B cell (primary cell): ENCODE data around the gene TRHDE. TPM values are rescaled to one million over a fixed set of nuclear protein-coding genes. Genes with fewer than 3 reads are reported as not detected.

ENCODE experiments used
- ATAC-seq: fragments of 200-7000 bp; cut with Tn5 transposase; one replicate; pipeline ENCODE4 v1.10.0; 2021; ENCODE audit warnings: low read depth, mild to moderate bottlenecking, moderate number of reproducible peaks, moderate library complexity
- CTCF ChIA-PET: fragments of 350-600 bp; sonication (Branson Sonifier 250); formaldehyde crosslinking; loops from one replicate; lab custom pipeline; 2021; ENCODE audit warnings: antibody characterized with exemption, inconsistent platforms; lab: Charles Lee
- POLR2A ChIA-PET: fragments of 350-600 bp; sonication (Branson Sonifier 250); formaldehyde crosslinking; loops from one replicate; lab custom pipeline; 2021; ENCODE audit warnings: antibody characterized with exemption; lab: Charles Lee
- DNase-seq: peaks from one replicate; pipeline ENCODE4 v3.0.0; 2013
- H2AFZ ChIP-seq: 2 replicates; pipeline ENCODE4 v1.6.1; 2012; ENCODE audit warnings: mild to moderate bottlenecking, low read depth, low read length; ENCODE audit not compliant: insufficient read depth, poor library complexity, severe bottlenecking
- H3K27ac ChIP-seq, 2 donors: 1 replicate in 1 of 2; 2 replicates in 1 of 2; pipeline ENCODE4 v1.5.1; 2012 to 2013; ENCODE audit warnings: low read length in 2 of 2, mild to moderate bottlenecking in 2 of 2, moderate library complexity in 1 of 2
- H3K27me3 ChIP-seq, 4 experiments: fragments of 200-600 bp in 1 of 4; sonication (generic) in 1 of 4; replicated peaks in 1 of 4; 1 replicate in 2 of 4; 2 replicates in 2 of 4; pipeline versions ENCODE4 v1.6.1 to v1.7.0; 2013 to 2016; ENCODE audit warnings: low read length in 3 of 4, mild to moderate bottlenecking in 2 of 4, mixed read lengths in 1 of 4, moderate library complexity in 1 of 4; ENCODE audit not compliant: insufficient read depth in 4 of 4, control insufficient read depth in 3 of 4; ENCODE audit errors: control extremely low read depth in 1 of 4
- H3K36me3 ChIP-seq, 2 experiments: replicated peaks in 1 of 2; 1 replicate in 1 of 2; 2 replicates in 1 of 2; pipeline versions ENCODE4 v1.6.1 to v1.7.1; 2013; ENCODE audit warnings: low read length in 1 of 2; ENCODE audit not compliant: insufficient read depth in 2 of 2, control insufficient read depth in 1 of 2; ENCODE audit errors: control extremely low read depth in 1 of 2, extremely low read depth in 1 of 2
- H3K4me1 ChIP-seq, 2 donors: fragments of 200-600 bp in 1 of 2; sonication (generic) in 1 of 2; 1 replicate in 1 of 2; 2 replicates in 1 of 2; pipeline versions ENCODE4 v1.5.1 to v1.6.1; 2013 to 2017; ENCODE audit warnings: low read length in 2 of 2; ENCODE audit not compliant: control insufficient read depth in 2 of 2, insufficient read depth in 2 of 2
- H3K4me2 ChIP-seq: replicated peaks from 2 replicates; pipeline ENCODE3; 2012; ENCODE audit warnings: mild to moderate bottlenecking, low read depth, low read length; ENCODE audit not compliant: poor library complexity, severe bottlenecking
- H3K4me3 ChIP-seq, 5 experiments: fragments of 200-600 bp in 1 of 5; sonication (generic) in 1 of 5; 1 replicate in 3 of 5; 2 replicates in 2 of 5; pipeline versions ENCODE4 v1.5.1 to v1.7.0; 2011 to 2016; ENCODE audit warnings: low read length in 4 of 5, mild to moderate bottlenecking in 4 of 5, low read depth in 2 of 5, control low read depth in 1 of 5, moderate library complexity in 1 of 5; ENCODE audit not compliant: insufficient read depth in 1 of 5; ENCODE audit errors: control extremely low read depth in 1 of 5, extremely low read depth in 1 of 5
- H3K79me2 ChIP-seq: fragments of 200-600 bp; sonication (generic); one replicate; pipeline ENCODE4 v1.6.0; 2016; ENCODE audit warnings: low read length; ENCODE audit not compliant: control insufficient read depth, insufficient read depth
- H3K9ac ChIP-seq: fragments of 200-600 bp; sonication (generic); 2 replicates; pipeline ENCODE4 v1.6.1; 2017; ENCODE audit warnings: mild to moderate bottlenecking, low read length, moderate library complexity
- H3K9me3 ChIP-seq, 3 donors: one replicate each; pipeline versions ENCODE4 v1.6.1 to v1.7.1; 2013; ENCODE audit warnings: low read length in 2 of 3; ENCODE audit not compliant: control insufficient read depth in 2 of 3, insufficient read depth in 1 of 3; ENCODE audit errors: control extremely low read depth in 1 of 3
- H4K20me1 ChIP-seq: 2 replicates; pipeline ENCODE4 v1.6.0; 2012; ENCODE audit warnings: mild to moderate bottlenecking, low read length; ENCODE audit not compliant: insufficient read depth, control insufficient read depth, poor library complexity, severe bottlenecking
- H3K27ac Mint-ChIP-seq: one replicate; pipeline ENCODE4 v1.8.0; 2021; ENCODE audit warnings: mixed read lengths
- H3K27me3 Mint-ChIP-seq: one replicate; pipeline ENCODE4 v1.8.0; 2021; ENCODE audit warnings: mixed read lengths
- H3K4me1 Mint-ChIP-seq: one replicate; pipeline ENCODE4 v1.8.0; 2021; ENCODE audit warnings: mixed read lengths
- H3K4me3 Mint-ChIP-seq: one replicate; pipeline ENCODE4 v1.8.0; 2021; ENCODE audit warnings: mixed read lengths
- H3K9me3 Mint-ChIP-seq: one replicate; pipeline ENCODE4 v1.8.0; 2022; ENCODE audit warnings: mixed read lengths; ENCODE audit not compliant: insufficient read depth
- EZH2 ChIP-seq: IDR thresholded peaks from 2 replicates; pipeline ENCODE4 v1.6.1; 2012; ENCODE audit warnings: borderline replicate concordance, low read depth, mild to moderate bottlenecking, moderate library complexity, low read length; ENCODE audit not compliant: insufficient read depth, poor library complexity, severe bottlenecking
- WGBS: methylation state at CpG from one replicate; pipeline ENCODE4 v1.1.5; 2013; ENCODE audit warnings: missing lambda C conversion rate; ENCODE audit not compliant: insufficient coverage; 5-methylcytosine and 5-hydroxymethylcytosine counted together
- intact Hi-C: fragments of 100-400 bp; cut with micrococcal nuclease; formaldehyde crosslinking; loops from one replicate; pipeline ENCODE4 v1.10.0; 2022
- polyA plus RNA-seq: library from polyadenylated mRNA; depleted of rRNA; stranded (reverse); fragments of >200 nt; gene quantifications from 2 replicates; pipeline ENCODE4 v1.2.3, GENCODE V29; 2012
- total RNA-seq, 2 donors: library from RNA; stranded (reverse); fragments of 120-200 nt in 1 of 2; gene quantifications; 1 replicate in 1 of 2; 2 replicates in 1 of 2; pipeline versions ENCODE4 v1.2.3 to v1.2.4, GENCODE V29; 2013 to 2022
- TF ChIP-seq, protein P1 (sequence below): fragments of 200-600 bp; IDR thresholded peaks from one replicate; pipeline ENCODE4 v1.8.0; 2022; ENCODE audit warnings: antibody characterized with exemption, mild to moderate bottlenecking

Gene TRHDE
- total and polyA plus RNA-seq, 2 donors (not counting 1 experiment from before 2014, with no cell fraction given): not detected

- ChIA-PET CTCF (no interaction called here), POLR2A (no interaction called here)
- Mint-ChIP-seq H3K4me3 (no peak overlapping the region), H3K9me3 (peaks cover 3% of the 10 kb centered on the region), H3K27me3 (no peaks in the 10 kb centered on the region), H3K27ac (no peak overlapping the region), H3K4me1 (no peaks in the 10 kb centered on the region)
- Histone ChIP-seq H3K4me2 (no peak overlapping the region), H3K36me3 (no peaks in the 10 kb centered on the region), H4K20me1 (no peaks in the 10 kb centered on the region), H3K9ac (no peak overlapping the region), H3K27ac (no peak overlapping the region), H3K27me3 (no peaks in the 10 kb centered on the region), H3K4me3 (no peak overlapping the region), H3K4me1 (no peaks in the 10 kb centered on the region), H3K79me2 (no peaks in the 10 kb centered on the region), H2AFZ (no peak overlapping the region), H3K9me3 (no peaks in the 10 kb centered on the region)
- DNase-seq: no peak
- no peak for ATAC-seq
- TF ChIP-seq EZH2: no peak
- TF ChIP-seq, protein P1, sequence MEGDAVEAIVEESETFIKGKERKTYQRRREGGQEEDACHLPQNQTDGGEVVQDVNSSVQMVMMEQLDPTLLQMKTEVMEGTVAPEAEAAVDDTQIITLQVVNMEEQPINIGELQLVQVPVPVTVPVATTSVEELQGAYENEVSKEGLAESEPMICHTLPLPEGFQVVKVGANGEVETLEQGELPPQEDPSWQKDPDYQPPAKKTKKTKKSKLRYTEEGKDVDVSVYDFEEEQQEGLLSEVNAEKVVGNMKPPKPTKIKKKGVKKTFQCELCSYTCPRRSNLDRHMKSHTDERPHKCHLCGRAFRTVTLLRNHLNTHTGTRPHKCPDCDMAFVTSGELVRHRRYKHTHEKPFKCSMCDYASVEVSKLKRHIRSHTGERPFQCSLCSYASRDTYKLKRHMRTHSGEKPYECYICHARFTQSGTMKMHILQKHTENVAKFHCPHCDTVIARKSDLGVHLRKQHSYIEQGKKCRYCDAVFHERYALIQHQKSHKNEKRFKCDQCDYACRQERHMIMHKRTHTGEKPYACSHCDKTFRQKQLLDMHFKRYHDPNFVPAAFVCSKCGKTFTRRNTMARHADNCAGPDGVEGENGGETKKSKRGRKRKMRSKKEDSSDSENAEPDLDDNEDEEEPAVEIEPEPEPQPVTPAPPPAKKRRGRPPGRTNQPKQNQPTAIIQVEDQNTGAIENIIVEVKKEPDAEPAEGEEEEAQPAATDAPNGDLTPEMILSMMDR: no peak
- whole genome bisulfite sequencing: 94% methylated on average over 3 of the region's 5 CpGs
- intact Hi-C loops: no loop called here
Measured at GRCh38 chr12:72465940-72466630, 193.9 kb downstream of the TRHDE start.

DNA sequence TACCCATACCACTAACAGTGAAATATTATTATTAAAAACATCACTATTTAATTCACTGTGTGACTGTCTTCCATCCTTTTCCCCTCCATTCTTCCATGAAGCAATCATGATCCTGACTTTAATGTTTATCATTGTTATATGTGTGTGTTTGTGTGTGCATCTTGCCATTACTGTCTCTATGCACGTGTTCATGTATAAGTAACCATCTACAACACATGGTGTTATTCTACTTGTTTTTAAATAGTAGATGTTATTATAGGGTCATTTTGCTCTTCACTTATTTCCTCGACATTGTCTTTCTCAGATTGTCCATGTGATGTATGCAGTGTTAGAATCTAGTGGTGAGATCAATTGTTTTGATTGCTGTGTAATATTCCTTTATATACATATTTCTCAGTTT is 195.8 kb downstream of the TRHDE start:
- CTCF ChIA-PET: no interaction called here
- H3K4me1 ChIP-seq: no peaks in the 10 kb centered on the region
- H2AFZ ChIP-seq: no peak overlapping the region
- WGBS: no CpG with 5 or more reads among the region's 2 CpGs
- no peaks in the 10 kb centered on the region for H3K27me3 Mint-ChIP-seq
- H3K9me3 ChIP-seq: no peaks in the 10 kb centered on the region
- no peaks in the 10 kb centered on the region for H3K9me3 Mint-ChIP-seq
- no peak overlapping the region for H3K4me2 ChIP-seq
- H3K9ac ChIP-seq: no peak overlapping the region
- no peaks in the 10 kb centered on the region for H3K36me3 ChIP-seq
- ATAC-seq (no peak), DNase-seq (no peak)
- intact Hi-C loops: no loop called here
- no peaks in the 10 kb centered on the region for H3K27me3 ChIP-seq
- no peak overlapping the region for H3K4me3 ChIP-seq
- no peaks in the 10 kb centered on the region for H4K20me1 ChIP-seq
- no peak overlapping the region for H3K27ac ChIP-seq
- POLR2A ChIA-PET: no interaction called here
- no peak for TF ChIP-seq EZH2
- H3K79me2 ChIP-seq: no peaks in the 10 kb centered on the region
- H3K27ac Mint-ChIP-seq: no peak overlapping the region
- H3K4me1 Mint-ChIP-seq: no peaks in the 10 kb centered on the region
- no peak overlapping the region for H3K4me3 Mint-ChIP-seq
